ENCODE results near the gene ATP6AP1.

Gene ATP6AP1

DNA sequence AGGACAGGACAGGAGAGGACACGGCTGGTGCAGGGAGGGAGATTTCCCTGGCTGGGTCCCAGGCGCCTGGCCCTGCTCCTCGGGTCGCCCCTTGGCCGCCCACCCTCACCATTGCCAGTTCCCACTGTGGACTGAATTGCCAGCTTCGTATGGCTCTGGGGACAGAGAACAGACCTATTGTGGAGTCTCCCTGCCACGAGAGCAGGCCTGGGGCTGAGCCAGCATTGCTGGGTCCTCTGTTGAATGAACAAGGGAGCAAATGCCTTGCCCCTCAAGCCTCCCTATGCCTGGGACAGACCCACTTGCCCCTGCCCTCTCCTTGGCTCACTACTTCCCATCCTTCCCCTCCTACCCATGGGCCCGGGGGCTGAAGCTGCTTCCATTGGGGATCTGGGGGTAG, 33.9 kb downstream of the ATP6AP1 start:
- DNase-seq (ENCODE audit: low spot score) (no peak), ATAC-seq (ENCODE audit: low read depth) (no peak)
- Histone ChIP-seq H3K27ac (ENCODE audit: poor library complexity, severe bottlenecking) (no peak overlapping the region), H3K4me1 (ENCODE audit: insufficient read depth, poor library complexity, severe bottlenecking) (no peaks in the 10 kb centered on the region), H3K27me3 (ENCODE audit: insufficient read depth, poor library complexity, severe bottlenecking) (no peaks in the 10 kb centered on the region), H3K4me3 (ENCODE audit: severe bottlenecking) (no peak overlapping the region), H3K36me3 (ENCODE audit: low read depth) (peaks cover 10% of the 10 kb centered on the region), H3K9me3 (ENCODE audit: severe bottlenecking) (no peaks in the 10 kb centered on the region)
- TF ChIP-seq, protein P1, sequence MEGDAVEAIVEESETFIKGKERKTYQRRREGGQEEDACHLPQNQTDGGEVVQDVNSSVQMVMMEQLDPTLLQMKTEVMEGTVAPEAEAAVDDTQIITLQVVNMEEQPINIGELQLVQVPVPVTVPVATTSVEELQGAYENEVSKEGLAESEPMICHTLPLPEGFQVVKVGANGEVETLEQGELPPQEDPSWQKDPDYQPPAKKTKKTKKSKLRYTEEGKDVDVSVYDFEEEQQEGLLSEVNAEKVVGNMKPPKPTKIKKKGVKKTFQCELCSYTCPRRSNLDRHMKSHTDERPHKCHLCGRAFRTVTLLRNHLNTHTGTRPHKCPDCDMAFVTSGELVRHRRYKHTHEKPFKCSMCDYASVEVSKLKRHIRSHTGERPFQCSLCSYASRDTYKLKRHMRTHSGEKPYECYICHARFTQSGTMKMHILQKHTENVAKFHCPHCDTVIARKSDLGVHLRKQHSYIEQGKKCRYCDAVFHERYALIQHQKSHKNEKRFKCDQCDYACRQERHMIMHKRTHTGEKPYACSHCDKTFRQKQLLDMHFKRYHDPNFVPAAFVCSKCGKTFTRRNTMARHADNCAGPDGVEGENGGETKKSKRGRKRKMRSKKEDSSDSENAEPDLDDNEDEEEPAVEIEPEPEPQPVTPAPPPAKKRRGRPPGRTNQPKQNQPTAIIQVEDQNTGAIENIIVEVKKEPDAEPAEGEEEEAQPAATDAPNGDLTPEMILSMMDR (IDR thresholded peaks at IDR 0.05; ENCODE audit: poor library complexity, severe bottlenecking): no peak

DNA sequence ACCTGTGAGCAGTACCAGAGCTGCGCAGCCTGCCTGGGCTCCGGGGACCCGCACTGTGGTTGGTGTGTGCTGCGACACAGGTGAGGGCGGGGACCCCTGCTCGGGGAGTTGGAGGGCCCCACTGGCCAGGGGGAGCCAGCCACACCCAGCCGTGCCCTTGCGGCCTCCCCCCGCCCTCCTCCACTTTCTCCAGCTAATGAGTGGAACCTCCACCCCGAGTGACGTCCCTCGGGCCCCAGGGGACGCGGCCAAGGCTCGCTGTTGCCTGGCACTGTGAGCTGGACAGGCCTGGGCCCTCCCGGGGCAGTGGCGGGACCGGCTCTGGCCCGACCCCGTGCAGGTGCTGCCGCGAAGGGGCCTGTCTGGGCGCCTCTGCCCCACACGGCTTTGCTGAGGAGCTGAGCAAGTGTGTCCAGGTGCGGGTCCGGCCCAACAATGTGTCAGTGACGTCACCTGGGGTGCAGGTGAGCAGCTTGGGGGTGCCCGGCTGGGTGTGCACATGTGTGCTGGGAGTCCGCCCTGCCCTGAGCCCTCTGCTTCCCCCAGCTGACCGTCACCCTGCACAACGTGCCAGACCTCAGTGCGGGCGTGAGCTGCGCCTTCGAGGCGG, 35.2 kb downstream of the ATP6AP1 start:
- peaks cover 10% of the 10 kb centered on the region for H3K36me3 ChIP-seq (ENCODE audit: low read depth)
- TF ChIP-seq, protein P1 (IDR thresholded peaks at IDR 0.05; ENCODE audit: poor library complexity, severe bottlenecking): no peak
- H3K27me3 ChIP-seq (ENCODE audit: insufficient read depth, poor library complexity, severe bottlenecking): no peaks in the 10 kb centered on the region
- DNase-seq (ENCODE audit: low spot score) (no peak), ATAC-seq (ENCODE audit: low read depth) (no peak)
- H3K4me1 ChIP-seq (ENCODE audit: insufficient read depth, poor library complexity, severe bottlenecking): no peaks in the 10 kb centered on the region
- H3K4me3 ChIP-seq (ENCODE audit: severe bottlenecking): no peak overlapping the region
- H3K9me3 ChIP-seq (ENCODE audit: severe bottlenecking): no peaks in the 10 kb centered on the region
- no peak overlapping the region for H3K27ac ChIP-seq (ENCODE audit: poor library complexity, severe bottlenecking)

DNA sequence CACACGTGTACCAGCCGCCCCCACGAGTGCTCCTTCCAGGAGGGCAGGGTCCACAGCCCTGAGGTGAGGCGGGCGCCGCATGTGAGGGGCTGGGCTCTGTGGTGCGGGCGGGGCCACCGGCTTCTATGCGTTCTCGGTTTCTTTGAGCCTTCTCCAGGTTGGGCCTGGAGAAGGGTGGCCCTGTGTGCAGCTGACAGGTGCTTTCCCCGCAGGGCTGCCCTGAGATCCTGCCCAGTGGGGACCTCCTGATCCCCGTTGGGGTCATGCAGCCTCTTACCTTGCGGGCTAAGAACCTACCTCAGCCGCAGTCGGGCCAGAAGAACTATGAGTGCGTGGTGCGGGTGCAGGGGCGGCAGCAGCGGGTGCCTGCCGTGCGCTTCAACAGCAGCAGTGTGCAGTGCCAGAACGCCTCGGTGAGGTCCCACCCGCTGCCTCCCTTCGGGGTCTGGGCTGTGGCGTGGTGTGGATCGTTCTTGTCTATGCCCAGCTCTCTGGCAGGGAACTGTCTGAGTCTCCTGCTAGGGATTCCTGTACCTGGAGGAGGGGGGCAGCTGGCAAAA, 36.4 kb downstream of the ATP6AP1 start:
- H3K4me3 ChIP-seq (ENCODE audit: severe bottlenecking): no peak overlapping the region
- no peaks in the 10 kb centered on the region for H3K4me1 ChIP-seq (ENCODE audit: insufficient read depth, poor library complexity, severe bottlenecking)
- H3K9me3 ChIP-seq (ENCODE audit: severe bottlenecking): no peaks in the 10 kb centered on the region
- H3K27ac ChIP-seq (ENCODE audit: poor library complexity, severe bottlenecking): no peak overlapping the region
- ATAC-seq (ENCODE audit: low read depth) (no peak), DNase-seq (ENCODE audit: low spot score) (no peak)
- H3K27me3 ChIP-seq (ENCODE audit: insufficient read depth, poor library complexity, severe bottlenecking): no peaks in the 10 kb centered on the region
- H3K36me3 ChIP-seq (ENCODE audit: low read depth): peaks cover 10% of the 10 kb centered on the region
- TF ChIP-seq, protein P1 (IDR thresholded peaks at IDR 0.05; ENCODE audit: poor library complexity, severe bottlenecking): no peak

DNA sequence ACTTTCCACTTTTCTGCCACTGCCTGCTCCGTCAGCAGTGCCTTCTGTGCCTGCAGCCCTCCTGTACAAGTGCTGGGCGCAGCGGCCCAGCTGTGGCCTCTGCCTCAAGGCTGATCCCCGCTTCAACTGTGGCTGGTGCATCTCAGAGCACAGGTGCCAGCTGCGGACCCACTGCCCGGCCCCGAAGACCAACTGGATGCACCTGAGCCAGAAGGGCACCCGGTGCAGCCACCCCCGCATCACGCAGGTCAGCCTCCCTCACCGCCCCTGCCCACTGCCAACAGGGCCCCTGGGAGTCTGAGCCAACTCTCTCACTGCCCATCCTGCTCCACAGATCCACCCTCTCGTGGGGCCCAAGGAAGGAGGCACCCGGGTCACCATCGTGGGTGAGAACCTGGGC, 37.1 kb downstream of the ATP6AP1 start:
- peaks cover 10% of the 10 kb centered on the region for H3K36me3 ChIP-seq (ENCODE audit: low read depth)
- DNase-seq (ENCODE audit: low spot score): no peak

More for the DNA sequence above, 37.1 kb downstream of the ATP6AP1 start:
- Histone ChIP-seq H3K27me3 (ENCODE audit: insufficient read depth, poor library complexity, severe bottlenecking) (no peaks in the 10 kb centered on the region), H3K27ac (ENCODE audit: poor library complexity, severe bottlenecking) (no peak overlapping the region), H3K4me3 (ENCODE audit: severe bottlenecking) (no peak overlapping the region), H3K9me3 (ENCODE audit: severe bottlenecking) (no peaks in the 10 kb centered on the region), H3K4me1 (ENCODE audit: insufficient read depth, poor library complexity, severe bottlenecking) (no peaks in the 10 kb centered on the region)
- ATAC-seq (ENCODE audit: low read depth): no peak
- TF ChIP-seq, protein P1 (IDR thresholded peaks at IDR 0.05; ENCODE audit: poor library complexity, severe bottlenecking): no peak

All from RWPE2 (cell line).